Thoracic aorta (tissue), 2 donors: Measurements from ENCODE around the gene APOL4. TPM values are rescaled to one million over a fixed set of nuclear protein-coding genes. Genes with fewer than 3 reads are reported as not detected.
"Not testable (repeated sequence)": the region's sequence is repeated elsewhere in the genome, so short reads cannot be mapped to it uniquely, and the experiment has no call there.

Source experiments
- ATAC-seq: fragments of 150-250 bp; one replicate; pipeline ENCODE4 v1.8.0; 2017; ENCODE audit warnings: low read depth; ENCODE audit not compliant: insufficient number of reproducible peaks, low FRiP score
- DNase-seq: peaks from one replicate; pipeline ENCODE4 v3.0.0-alpha.2; 2020; ENCODE audit warnings: low spot score
- H3K27ac ChIP-seq, 2 donors: fragments of 200-600 bp; sonication (generic); 1 replicate in 1 of 2; 2 replicates in 1 of 2; pipeline ENCODE4 v1.5.1; 2016; ENCODE audit warnings: mild to moderate bottlenecking in 2 of 2, moderate library complexity in 2 of 2
- H3K27me3 ChIP-seq: fragments of 200-600 bp; sonication (generic); replicated peaks from 2 replicates; pipeline ENCODE4 v1.6.0; 2016; ENCODE audit warnings: mild to moderate bottlenecking; ENCODE audit not compliant: insufficient read depth
- H3K36me3 ChIP-seq: fragments of 200-600 bp; sonication (generic); one replicate; pipeline ENCODE4 v1.5.1; 2016
- H3K4me1 ChIP-seq, 2 donors: fragments of 200-600 bp; sonication (generic); 1 replicate in 1 of 2; 2 replicates in 1 of 2; pipeline versions ENCODE4 v1.5.1 to v1.6.0; 2016; ENCODE audit warnings: low read depth in 2 of 2, mild to moderate bottlenecking in 1 of 2; ENCODE audit not compliant: control insufficient read depth in 1 of 2
- H3K4me3 ChIP-seq: fragments of 200-600 bp; sonication (generic); 2 replicates; pipeline ENCODE4 v1.5.1; 2016; ENCODE audit warnings: mild to moderate bottlenecking
- H3K9me3 ChIP-seq: fragments of 200-600 bp; sonication (generic); 2 replicates; pipeline ENCODE4 v1.5.1; 2016
- total RNA-seq, 2 donors: library from RNA; depleted of rRNA; stranded (reverse); fragments of >200 nt; gene quantifications; one replicate each; pipeline versions ENCODE4 v1.1.0 to v1.2.3, GENCODE V29; 2016
- TF ChIP-seq, protein P1 (sequence below): fragments of 200-600 bp; sonication (generic); IDR thresholded peaks from one replicate; pipeline ENCODE4 v1.5.1; 2019; ENCODE audit warnings: antibody characterized with exemption

Gene APOL4
- total RNA-seq, 2 donors from 2014 or later: 1.4 to 30.3 TPM

DNA sequence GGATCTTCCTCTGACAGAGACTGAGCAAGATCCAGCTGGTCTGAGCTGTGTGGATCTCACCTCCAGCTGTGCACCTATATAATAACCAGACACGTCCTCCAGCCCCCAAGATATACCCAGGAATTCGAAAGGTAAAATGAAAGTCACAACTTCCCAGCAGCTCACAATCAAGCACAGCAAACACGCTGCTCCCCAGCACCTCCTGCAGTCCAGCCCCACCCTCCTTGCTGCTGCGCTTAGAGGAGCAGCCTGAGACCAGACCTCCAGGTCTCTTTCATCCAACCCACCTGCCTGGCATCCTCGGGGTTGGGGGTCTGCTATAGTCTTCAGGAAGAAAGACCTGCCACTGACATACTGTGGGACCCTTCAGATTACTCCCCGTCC, 3.0 kb upstream of the APOL4 start:
- no peak for ATAC-seq
- H3K36me3 ChIP-seq: no peaks in the 10 kb centered on the region
- no peak overlapping the region for H3K27ac ChIP-seq
- DNase-seq: no peak
- H3K4me1 ChIP-seq: peaks cover 0 to 9% of the 10 kb centered on the region in 2 donors
- H3K9me3 ChIP-seq: no peaks in the 10 kb centered on the region
- H3K27me3 ChIP-seq: no peaks in the 10 kb centered on the region
- no peak overlapping the region for H3K4me3 ChIP-seq
- TF ChIP-seq, protein P1, sequence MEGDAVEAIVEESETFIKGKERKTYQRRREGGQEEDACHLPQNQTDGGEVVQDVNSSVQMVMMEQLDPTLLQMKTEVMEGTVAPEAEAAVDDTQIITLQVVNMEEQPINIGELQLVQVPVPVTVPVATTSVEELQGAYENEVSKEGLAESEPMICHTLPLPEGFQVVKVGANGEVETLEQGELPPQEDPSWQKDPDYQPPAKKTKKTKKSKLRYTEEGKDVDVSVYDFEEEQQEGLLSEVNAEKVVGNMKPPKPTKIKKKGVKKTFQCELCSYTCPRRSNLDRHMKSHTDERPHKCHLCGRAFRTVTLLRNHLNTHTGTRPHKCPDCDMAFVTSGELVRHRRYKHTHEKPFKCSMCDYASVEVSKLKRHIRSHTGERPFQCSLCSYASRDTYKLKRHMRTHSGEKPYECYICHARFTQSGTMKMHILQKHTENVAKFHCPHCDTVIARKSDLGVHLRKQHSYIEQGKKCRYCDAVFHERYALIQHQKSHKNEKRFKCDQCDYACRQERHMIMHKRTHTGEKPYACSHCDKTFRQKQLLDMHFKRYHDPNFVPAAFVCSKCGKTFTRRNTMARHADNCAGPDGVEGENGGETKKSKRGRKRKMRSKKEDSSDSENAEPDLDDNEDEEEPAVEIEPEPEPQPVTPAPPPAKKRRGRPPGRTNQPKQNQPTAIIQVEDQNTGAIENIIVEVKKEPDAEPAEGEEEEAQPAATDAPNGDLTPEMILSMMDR: no peak

DNA sequence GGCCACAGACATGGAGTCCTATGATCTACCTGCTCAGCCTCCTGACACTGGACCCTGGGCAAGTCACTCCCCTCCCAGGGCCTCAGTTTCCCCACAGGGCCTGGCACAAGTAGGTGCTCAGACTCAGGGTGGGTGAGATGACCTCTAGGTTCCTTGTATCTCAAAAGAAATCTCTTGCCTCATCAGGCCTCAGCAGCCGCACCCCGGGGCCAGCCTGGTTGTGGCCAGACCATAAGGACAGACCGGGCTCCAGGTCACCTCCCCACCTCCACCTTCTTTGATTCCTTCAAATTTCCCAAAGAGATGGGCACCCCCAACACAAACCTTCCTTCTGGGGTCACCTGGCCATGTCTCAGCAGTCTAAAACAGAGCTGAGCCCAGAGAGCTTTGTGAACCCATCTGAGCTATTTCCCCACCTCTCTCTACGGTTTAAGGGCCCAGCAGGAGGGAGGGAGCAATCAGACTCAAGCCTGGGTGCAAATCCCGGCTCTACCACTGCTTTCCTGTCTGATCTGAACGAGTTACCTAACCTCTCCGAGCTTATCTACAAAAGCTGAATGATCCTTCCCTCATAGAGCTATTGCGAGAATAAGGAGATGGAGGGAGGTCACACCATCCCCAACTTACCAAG, 2.5 kb upstream of the APOL4 start:
- ATAC-seq (no peak), DNase-seq (no peak)
- no peaks in the 10 kb centered on the region for H3K9me3 ChIP-seq
- no peaks in the 10 kb centered on the region for H3K36me3 ChIP-seq
- TF ChIP-seq, protein P1: no peak
- no peak overlapping the region for H3K4me3 ChIP-seq
- peaks cover 0 to 9% of the 10 kb centered on the region in 2 donors for H3K4me1 ChIP-seq
- no peak overlapping the region for H3K27ac ChIP-seq
- no peaks in the 10 kb centered on the region for H3K27me3 ChIP-seq

DNA sequence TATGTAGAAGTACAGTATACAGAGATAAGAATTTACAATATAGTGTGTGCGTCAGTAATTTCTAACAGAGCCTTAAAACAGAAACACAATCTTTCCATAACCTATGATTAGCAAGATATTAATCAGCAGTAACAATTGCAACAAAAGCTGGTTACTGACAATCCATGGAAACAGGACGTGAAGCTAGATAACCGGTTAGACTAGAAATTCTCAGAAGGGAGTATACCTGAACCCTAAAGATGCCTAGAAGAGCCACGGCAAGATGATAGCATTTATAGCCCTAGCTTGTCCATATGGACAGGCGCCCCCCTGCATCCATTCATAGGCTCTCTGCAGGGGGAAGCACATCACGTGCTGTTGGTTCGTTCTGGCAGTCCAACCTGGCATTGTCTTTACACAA, 1.8 kb upstream of the APOL4 start:
- not testable (repeated sequence) for ATAC-seq, H3K27me3 ChIP-seq, H3K27ac ChIP-seq, H3K9me3 ChIP-seq, H3K36me3 ChIP-seq, H3K4me3 ChIP-seq, H3K4me1 ChIP-seq, DNase-seq

DNA sequence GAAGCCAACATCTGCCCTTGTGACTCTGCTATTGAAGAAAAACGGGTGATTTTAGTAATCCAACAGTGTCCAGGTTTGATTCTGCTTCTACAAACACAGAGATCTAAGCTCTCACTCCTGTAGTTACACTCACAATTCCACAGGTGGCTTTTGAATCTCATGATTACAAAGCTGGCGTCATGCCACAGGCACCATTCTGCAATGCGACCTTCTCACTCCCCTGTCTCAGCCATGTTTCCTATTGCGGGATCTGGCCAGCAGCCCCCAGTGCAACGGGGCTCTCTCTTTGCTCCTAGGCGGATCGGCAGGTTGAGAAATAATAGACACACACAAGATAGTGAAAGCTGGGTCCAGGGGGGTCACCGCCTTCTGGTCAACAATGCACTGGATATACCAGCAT, 1.3 kb upstream of the APOL4 start:
- H3K9me3 ChIP-seq, ATAC-seq, H3K36me3 ChIP-seq, H3K4me3 ChIP-seq, H3K27me3 ChIP-seq, DNase-seq, H3K4me1 ChIP-seq, H3K27ac ChIP-seq: not testable (repeated sequence)

DNA sequence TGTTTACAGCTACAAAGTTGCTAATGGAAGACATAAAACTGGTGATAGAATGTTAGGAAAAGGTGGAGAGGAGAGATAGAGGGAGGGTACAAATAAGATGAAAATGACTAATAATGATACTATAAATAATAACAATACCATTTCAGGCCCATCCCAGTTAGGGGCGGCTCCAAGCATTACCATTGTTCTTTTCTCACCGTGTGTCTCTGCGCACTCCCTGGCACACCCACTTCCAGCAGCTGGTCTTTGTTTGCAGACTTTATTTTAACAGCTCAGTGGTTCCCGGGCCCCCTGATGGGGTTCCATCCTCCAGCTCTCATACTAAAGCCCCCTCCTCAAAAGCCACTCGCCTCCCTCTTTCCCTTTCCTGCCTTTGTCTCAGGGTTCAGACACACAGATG, 584 bp downstream of the APOL4 start:
- peak overlapping the region; percentile 11 for H3K4me3 ChIP-seq
- H3K36me3 ChIP-seq, H3K9me3 ChIP-seq, ATAC-seq, DNase-seq, H3K4me1 ChIP-seq, H3K27me3 ChIP-seq, H3K27ac ChIP-seq: not testable (repeated sequence)

DNA sequence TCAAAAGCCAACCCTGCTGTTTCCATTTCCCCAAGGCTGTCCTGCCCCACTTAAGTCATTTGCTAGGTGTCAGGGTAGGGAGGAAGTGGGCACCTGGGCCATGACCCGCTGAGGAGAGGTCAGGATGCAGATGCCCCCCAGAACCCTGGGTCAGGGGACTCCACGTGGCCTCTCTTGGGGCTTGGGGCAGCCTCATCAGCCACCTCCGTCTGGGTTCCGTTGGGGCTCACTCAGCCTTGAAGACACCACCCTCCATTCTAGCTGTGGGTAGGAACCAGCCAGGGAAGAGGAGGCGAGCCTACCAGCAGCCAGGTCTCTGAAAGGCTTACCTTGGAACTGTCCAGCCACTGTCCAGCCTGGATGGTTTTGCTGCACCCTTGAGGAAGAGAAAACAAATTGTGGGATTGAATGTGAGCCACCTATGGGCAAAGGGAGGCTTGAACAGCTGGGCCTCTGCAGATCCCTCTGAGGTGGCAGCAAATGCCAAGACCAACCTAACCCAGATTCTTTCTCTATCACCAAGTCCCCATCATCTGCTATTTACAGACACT, 2.5 kb downstream of the APOL4 start:
- TF ChIP-seq, protein P1: no peak
- no peak overlapping the region for H3K4me3 ChIP-seq
- H3K9me3 ChIP-seq: no peaks in the 10 kb centered on the region
- peaks cover 0 to 9% of the 10 kb centered on the region in 2 donors for H3K4me1 ChIP-seq
- no peak overlapping the region for H3K27ac ChIP-seq
- no peak for ATAC-seq
- no peaks in the 10 kb centered on the region for H3K27me3 ChIP-seq
- no peaks in the 10 kb centered on the region for H3K36me3 ChIP-seq
- DNase-seq: no peak

DNA sequence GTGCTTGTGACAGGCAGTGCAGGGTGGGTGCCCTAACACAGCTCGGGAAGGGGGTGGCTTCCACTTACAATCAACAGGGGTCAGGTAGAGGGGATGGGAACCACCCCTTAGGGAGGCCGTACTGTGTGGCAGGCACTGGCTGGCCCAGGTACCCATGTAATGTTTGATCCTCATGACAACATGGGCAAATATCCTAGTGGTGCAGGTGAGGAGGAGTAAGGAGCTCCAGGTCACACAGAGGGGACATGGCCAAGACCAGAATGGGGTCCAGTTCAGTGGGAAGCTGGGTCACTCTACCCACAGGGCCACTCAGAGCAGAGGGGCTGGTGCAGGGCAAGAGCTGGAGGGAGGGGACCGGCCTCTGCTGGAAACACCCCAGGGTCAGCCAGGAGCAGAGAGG, 3.1 kb downstream of the APOL4 start:
- Histone ChIP-seq H3K4me1 (peaks cover 0 to 9% of the 10 kb centered on the region in 2 donors), H3K27me3 (no peaks in the 10 kb centered on the region), H3K4me3 (no peak overlapping the region), H3K27ac (no peak overlapping the region), H3K36me3 (no peaks in the 10 kb centered on the region), H3K9me3 (no peaks in the 10 kb centered on the region)
- TF ChIP-seq, protein P1: no peak
- DNase-seq (no peak), ATAC-seq (no peak)
